ENCODE results near the gene BDKRB1.
"Not testable (repeated sequence)": the region's sequence is repeated elsewhere in the genome, so short reads cannot be mapped to it uniquely, and the experiment has no call there.

Gene BDKRB1

DNA sequence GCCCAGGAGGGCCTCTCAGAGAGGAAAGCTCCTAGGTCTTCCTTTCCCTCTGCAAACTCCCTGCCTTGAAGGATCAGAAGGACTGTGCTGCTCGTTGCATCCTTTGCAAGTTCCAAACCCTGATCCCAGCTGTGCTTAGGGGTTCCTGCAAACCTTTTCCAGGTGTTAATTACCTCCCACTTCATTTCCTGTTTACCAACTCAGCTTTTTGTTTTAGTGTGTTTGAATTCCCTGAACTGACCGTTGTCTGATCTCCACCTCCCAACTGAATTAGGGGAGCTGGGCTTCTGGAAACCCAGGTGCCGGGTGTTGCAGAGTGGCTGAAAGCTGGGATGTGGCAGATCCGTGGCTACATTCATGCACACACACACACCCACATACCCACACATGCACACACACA is 20.6 kb upstream of the BDKRB1 start:
- DNase-seq, result no peak

- DNase-seq, result no peak
Observed at GRCh38 chr14:96237641-96238040, 18.4 kb upstream of the BDKRB1 start.

DNA sequence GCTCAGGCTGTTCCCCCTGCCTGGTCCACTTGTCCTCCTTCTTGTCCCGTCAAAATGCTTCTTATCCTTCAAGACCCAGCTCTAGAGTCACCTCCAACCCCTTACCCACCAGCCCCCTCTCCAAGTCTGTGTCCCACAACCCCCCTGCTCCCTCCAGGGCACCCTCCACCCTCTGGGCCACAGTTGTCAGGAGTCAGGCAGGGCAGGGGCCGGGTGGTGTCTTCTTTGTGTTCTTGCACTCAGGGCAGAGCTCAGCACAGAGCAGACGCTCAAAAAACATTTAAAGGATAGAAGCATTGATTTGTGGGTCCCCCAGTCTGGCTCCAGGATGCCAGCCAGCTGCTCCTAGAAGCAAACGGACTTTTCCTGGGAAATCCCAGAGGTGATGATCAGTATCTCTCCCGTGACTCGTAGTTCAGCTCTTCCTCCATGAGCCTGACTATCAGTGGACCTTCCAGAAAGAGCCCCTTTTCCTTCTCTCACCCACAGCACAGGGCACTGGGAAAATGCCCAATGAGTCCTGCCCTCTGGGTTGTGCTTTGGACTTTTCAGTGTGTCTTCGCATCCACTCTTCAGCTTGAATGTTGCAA is 17.2 kb upstream of the BDKRB1 start:
- DNase-seq, result no peak

GRCh38 chr14:96239711-96240141 is 16.3 kb upstream of the BDKRB1 start:
- no peak for DNase-seq

GRCh38 chr14:96240641-96241040 is 15.4 kb upstream of the BDKRB1 start:
- DNase-seq, result no peak

- no peak for DNase-seq
Observed at GRCh38 chr14:96242126-96242525, 13.9 kb upstream of the BDKRB1 start.

GRCh38 chr14:96243785-96244184 is 12.2 kb upstream of the BDKRB1 start:
- no peak for DNase-seq

GRCh38 chr14:96245074-96245473 is 10.9 kb upstream of the BDKRB1 start:
- not testable (repeated sequence) for DNase-seq

GRCh38 chr14:96245710-96246538 is 10.1 kb upstream of the BDKRB1 start:
- DNase-seq, result no peak

- no peak for DNase-seq
Observed at GRCh38 chr14:96246539-96246847, 9.5 kb upstream of the BDKRB1 start.

- DNase-seq, result no peak
Observed at GRCh38 chr14:96247031-96247430, 9.0 kb upstream of the BDKRB1 start.

DNA sequence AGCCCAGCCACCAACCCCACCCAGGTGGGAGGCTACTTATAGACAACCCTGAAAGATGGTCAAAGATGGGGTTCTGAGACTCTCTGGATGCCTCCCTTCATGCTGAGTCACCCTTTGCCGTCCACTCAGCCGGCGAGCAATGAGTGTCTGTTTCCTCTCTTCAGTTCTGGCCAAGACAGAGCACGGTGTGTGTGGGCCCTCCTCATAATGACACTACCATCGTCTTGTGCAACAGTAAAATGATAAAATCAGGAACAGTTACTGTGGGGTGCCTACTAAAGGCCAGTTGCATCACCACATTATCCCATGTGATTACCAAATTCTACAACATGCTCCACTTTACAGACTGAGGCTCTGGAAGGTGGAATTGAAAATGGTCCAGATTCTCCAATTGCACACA is 7.0 kb upstream of the BDKRB1 start:
- DNase-seq, result no peak

DNA sequence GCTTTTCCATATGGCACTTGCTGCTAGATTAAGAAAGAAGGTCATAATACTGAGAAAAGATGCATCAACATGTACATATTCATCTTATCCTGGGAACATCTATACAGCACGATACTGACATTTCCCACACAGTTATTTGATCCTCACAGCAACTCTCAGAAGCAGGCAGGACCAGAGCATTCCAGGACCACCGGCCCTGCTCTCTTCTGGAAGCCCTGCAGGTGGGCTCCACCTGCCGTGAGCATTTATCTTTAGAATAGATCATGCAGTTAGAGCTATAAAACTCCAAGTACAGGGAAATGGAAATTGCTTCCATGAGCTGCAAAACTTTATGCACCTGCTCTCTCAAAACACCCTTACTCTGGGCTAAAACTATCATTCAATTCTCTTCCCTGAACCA is 5.5 kb upstream of the BDKRB1 start:
- DNase-seq, result no peak

DNA sequence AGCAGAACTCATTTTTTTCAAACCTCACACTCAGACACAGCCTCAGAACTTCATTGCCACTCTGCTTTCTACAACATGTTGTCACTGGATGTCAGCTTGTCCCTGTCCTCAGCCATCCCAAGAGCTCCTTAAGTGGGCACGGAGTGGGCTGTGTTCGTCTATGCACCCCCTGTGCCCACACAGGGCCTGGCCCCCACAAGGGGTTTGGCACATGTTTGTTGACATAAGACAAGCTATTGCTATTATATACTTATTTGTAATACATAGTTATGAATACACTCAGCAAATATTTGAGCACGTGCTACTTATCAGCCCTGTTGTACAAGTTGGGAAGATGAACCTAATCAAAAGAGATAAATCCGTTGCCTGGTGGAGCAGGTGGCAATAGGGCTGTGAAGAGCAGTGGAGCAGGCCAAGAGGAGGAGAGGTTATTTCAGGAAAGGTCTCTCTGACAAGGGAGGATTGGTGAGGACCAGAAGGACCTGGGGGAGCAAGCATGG is 4.3 kb upstream of the BDKRB1 start:
- DNase-seq, result no peak

DNA sequence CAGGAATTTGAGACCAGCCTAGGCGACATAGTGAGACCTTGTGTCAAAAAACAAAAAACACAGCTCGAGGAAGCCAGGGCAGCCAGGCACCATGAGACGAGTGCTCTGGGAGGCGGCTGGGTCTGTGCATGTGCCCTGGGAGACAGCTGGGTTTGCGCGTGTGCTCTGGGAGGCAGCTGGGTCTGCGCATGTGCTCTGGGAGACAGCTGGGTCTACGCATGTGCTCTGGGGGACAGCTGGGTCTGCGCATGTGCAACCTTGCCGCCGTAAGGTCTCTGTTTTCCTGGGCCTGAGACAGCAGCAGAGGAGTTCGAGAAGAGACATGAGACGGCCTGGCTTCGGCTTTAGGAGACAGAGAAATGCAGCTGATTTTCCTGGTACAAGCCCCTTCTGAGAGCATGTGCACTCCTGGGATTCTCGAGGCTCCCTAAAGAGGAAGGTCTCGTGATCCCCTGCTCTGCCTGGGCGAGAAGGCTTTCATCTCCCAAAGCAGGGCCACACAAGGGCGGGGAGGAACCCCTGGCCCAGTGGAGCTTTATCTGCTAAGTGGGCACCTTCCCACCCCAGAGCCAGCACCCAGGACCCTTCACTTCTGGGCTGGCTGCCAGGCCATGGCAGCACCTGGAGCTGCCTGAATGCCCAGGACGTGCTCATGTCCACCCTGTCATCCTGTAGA is 3.5 kb upstream of the BDKRB1 start:
- no peak for DNase-seq

GRCh38 chr14:96252999-96253539 is 2.9 kb upstream of the BDKRB1 start:
- DNase-seq, result no peak

DNA sequence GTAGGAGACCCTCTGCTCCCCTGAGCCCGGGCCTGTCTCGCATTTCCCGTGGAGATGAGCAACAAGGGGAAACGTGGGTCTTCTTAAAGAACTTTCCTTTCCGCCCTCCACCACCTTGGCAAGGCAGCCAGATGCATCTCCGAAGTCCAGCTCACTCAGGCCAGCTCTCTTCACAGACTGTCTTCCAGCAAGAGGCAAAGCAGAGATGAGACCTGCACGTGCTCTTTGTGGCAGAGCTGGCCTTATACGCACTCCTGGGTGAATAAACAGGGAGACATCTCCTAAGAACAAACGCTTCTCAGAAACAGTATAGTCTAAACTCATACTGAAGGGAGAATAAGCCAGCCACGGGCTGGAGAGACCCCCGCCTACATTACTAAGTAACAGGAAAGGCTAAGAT is 1.3 kb upstream of the BDKRB1 start:
- no peak for DNase-seq

- DNase-seq, result no peak
Observed at GRCh38 chr14:96256407-96256806, 397 bp downstream of the BDKRB1 start.

DNA sequence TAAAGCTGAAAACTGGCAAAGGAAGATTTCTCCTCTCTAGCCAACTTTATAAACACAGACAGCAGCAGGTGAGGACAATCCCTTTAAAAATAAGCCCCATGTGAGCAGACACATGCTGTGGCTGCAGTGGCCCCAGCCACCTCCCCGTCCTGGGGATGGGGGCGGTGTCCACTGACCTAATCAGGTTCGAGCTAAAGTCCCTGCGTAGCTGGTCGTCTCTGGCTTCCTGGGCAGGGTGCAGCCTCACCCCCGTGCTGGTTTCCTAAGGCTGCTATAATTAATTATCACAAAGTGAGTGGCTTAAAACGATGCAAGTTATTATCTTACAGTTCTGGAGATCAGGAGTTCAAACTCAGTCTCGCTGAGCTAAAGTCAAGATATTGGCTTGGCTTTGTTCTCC is 1.0 kb downstream of the BDKRB1 start:
- DNase-seq, result no peak

GRCh38 chr14:96257900-96258299 is 1.9 kb downstream of the BDKRB1 start:
- DNase-seq, result no peak

GRCh38 chr14:96260341-96260821 is 4.4 kb downstream of the BDKRB1 start:
- no peak for DNase-seq

DNA sequence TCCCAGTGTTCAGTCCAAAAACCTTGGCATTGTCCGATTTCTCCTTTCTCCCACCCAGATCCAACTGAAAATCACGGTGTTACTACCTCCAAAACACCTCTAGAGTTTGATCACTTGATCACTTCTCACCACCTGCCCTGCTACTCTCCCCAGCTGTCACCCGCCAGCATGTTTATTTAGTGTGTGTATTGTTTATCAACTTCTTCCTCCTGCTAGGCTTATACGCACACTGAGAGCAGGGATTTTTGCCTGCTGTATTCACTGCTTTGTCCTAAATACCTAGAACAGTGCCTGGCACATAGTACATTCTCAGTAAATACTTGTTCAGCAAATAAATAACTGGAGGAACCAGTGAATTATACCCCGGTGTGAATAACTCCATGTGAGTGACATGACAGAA is 5.0 kb downstream of the BDKRB1 start:
- no peak for DNase-seq

GRCh38 chr14:96261772-96262655 is 6.0 kb downstream of the BDKRB1 start:
- DNase-seq, result no peak

Measured in GOT3 (cell line).